ENCODE measurements around the gene MCTP1.
"Not testable (repeated sequence)": the region's sequence is repeated elsewhere in the genome, so short reads cannot be mapped to it uniquely, and the experiment has no call there.

MCTP1 gene

DNA sequence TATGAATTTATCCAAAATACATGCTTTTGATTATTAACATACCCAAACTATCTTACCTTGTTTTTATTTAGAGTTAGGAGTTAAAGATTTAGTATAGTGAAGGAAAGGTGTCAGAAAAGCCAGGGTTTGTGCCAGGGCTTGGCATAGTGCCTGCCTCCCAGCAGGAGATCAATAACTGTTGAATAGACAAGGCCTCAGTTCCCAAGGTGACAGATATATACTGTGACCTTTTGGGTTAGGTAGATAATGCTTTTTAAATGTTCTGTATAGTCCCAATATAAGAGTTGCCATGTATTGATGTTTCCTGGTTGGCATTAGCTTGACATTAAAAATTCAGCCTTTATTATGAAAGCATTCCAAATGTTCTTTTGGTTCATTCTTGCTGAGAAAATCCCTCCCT is 121.8 kb downstream of the MCTP1 start:
- Histone ChIP-seq H3K9ac (ENCODE audit: low read length) (no peak overlapping the region), H3K9me3 (ENCODE audit: control insufficient read depth, low read length) (no peaks in the 10 kb centered on the region), H3K4me3 (ENCODE audit: low read length) (no peak overlapping the region), H3K4me1 (ENCODE audit: control insufficient read depth, insufficient read depth, low read length) (no peaks in the 10 kb centered on the region), H3K36me3 (ENCODE audit: control insufficient read depth, insufficient read depth, low read length) (no peaks in the 10 kb centered on the region), H3K27me3 (ENCODE audit: control insufficient read depth, insufficient read depth, low read length) (no peaks in the 10 kb centered on the region)

DNA sequence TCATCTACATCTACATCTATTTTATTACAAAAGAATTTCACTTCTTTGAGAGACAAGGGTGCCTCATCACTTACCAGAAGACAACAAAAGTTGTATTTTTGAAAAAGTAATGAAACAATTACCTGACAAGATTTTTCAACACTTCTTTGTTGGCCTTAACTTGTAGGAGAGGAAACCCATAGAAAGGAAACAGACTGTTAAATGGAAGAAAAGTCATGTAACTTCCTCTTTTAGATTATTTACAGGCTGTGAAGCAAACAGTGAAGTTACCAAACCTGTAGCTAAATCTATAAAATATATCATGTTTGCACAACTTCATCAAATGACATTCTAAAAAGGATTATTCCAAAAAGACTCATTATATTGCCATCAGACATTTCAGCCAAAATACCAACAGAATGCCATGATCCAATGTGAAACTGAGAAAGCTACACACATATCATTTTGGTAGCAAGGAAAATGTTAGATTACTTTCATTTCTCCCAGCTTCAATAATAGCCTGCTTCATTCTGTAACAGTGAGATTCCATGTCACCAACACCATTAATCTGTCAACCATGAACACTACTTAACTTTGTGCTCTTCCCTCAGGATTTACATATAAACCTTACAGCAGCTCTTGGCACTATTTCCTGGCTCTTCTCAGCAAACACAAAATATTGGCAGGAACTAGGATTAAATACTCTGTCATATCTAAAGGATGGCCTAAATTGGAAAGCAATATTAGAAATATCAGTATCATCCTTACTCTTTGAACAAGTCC is 122.5 kb downstream of the MCTP1 start:
- Histone ChIP-seq H3K4me3 (ENCODE audit: low read length) (no peak overlapping the region), H3K36me3 (ENCODE audit: control insufficient read depth, insufficient read depth, low read length) (no peaks in the 10 kb centered on the region), H3K9me3 (ENCODE audit: control insufficient read depth, low read length) (no peaks in the 10 kb centered on the region), H3K4me1 (ENCODE audit: control insufficient read depth, insufficient read depth, low read length) (no peaks in the 10 kb centered on the region), H3K27me3 (ENCODE audit: control insufficient read depth, insufficient read depth, low read length) (no peaks in the 10 kb centered on the region), H3K9ac (ENCODE audit: low read length) (no peak overlapping the region)

DNA sequence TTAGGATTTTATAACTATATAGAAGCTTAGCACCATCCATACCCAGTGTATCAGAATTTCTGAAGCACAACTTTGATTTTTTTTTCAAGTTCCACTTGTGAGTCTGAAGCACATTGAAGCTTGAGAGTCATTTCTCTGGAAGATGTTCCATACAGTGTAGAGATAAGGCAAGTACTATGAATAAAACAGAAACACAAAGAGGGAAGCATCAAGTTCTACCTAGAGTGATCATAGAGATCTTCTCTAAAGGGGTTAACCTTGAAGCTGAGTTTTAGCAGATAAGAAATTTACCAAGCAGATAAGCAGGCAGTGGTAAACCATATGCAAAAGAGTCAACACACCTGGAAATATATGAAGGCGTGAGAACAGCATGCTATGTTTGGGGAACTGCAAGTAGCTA is 125.3 kb downstream of the MCTP1 start:
- Histone ChIP-seq H3K9me3 (ENCODE audit: control insufficient read depth, low read length) (no peaks in the 10 kb centered on the region), H3K9ac (ENCODE audit: low read length) (no peak overlapping the region), H3K4me3 (ENCODE audit: low read length) (no peak overlapping the region), H3K4me1 (ENCODE audit: control insufficient read depth, insufficient read depth, low read length) (peaks cover 6% of the 10 kb centered on the region), H3K27me3 (ENCODE audit: control insufficient read depth, insufficient read depth, low read length) (no peaks in the 10 kb centered on the region), H3K36me3 (ENCODE audit: control insufficient read depth, insufficient read depth, low read length) (no peaks in the 10 kb centered on the region)

DNA sequence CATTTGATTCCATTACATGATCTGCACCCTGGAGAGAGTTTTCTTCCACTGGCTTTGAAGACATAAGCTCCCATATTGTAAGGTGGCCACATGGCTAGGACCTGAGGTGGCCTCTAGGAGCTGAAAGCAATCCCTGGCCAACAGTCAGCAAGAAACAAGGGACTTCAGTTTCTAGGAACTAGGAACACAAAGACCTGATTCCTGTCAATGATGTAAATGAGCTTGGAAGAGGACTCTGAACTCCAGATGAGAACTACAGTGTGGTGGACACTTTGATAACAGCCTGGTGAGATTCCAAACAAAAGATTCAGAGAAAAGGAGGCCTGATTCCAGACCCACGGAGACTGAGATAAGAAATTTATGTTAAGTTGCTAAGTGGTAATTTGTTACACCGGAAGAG is 129.0 kb downstream of the MCTP1 start:
- Histone ChIP-seq H3K27me3 (ENCODE audit: control insufficient read depth, insufficient read depth, low read length) (no peaks in the 10 kb centered on the region), H3K4me1 (ENCODE audit: control insufficient read depth, insufficient read depth, low read length) (peaks cover 17% of the 10 kb centered on the region), H3K36me3 (ENCODE audit: control insufficient read depth, insufficient read depth, low read length) (no peaks in the 10 kb centered on the region)

GRCh38 chr5:95153511-95153910 is 131.4 kb downstream of the MCTP1 start:
- H3K4me3 ChIP-seq (ENCODE audit: low read length), result no peak overlapping the region
- H3K9me3 ChIP-seq (ENCODE audit: control insufficient read depth, low read length), result no peaks in the 10 kb centered on the region
- no peaks in the 10 kb centered on the region for H3K36me3 ChIP-seq (ENCODE audit: control insufficient read depth, insufficient read depth, low read length)
- no peak overlapping the region for H3K9ac ChIP-seq (ENCODE audit: low read length)
- no peaks in the 10 kb centered on the region for H3K27me3 ChIP-seq (ENCODE audit: control insufficient read depth, insufficient read depth, low read length)
- peaks cover 30% of the 10 kb centered on the region for H3K4me1 ChIP-seq (ENCODE audit: control insufficient read depth, insufficient read depth, low read length)

More for the DNA sequence above, 129.0 kb downstream of the MCTP1 start:
- Histone ChIP-seq H3K9me3 (ENCODE audit: control insufficient read depth, low read length) (no peaks in the 10 kb centered on the region), H3K4me3 (ENCODE audit: low read length) (no peak overlapping the region), H3K9ac (ENCODE audit: low read length) (no peak overlapping the region)

- Histone ChIP-seq H3K36me3 (ENCODE audit: control insufficient read depth, insufficient read depth, low read length) (no peaks in the 10 kb centered on the region), H3K4me3 (ENCODE audit: low read length) (no peak overlapping the region), H3K9me3 (ENCODE audit: control insufficient read depth, low read length) (no peaks in the 10 kb centered on the region), H3K9ac (ENCODE audit: low read length) (no peak overlapping the region), H3K27me3 (ENCODE audit: control insufficient read depth, insufficient read depth, low read length) (no peaks in the 10 kb centered on the region), H3K4me1 (ENCODE audit: control insufficient read depth, insufficient read depth, low read length) (peaks cover 30% of the 10 kb centered on the region)
These were observed 132.4 kb downstream of the MCTP1 start for GRCh38 chr5:95152535-95152934.

GRCh38 chr5:95152131-95152530 is 132.8 kb downstream of the MCTP1 start:
- Histone ChIP-seq H3K4me3 (ENCODE audit: low read length) (no peak overlapping the region), H3K4me1 (ENCODE audit: control insufficient read depth, insufficient read depth, low read length) (peaks cover 30% of the 10 kb centered on the region), H3K36me3 (ENCODE audit: control insufficient read depth, insufficient read depth, low read length) (no peaks in the 10 kb centered on the region), H3K27me3 (ENCODE audit: control insufficient read depth, insufficient read depth, low read length) (no peaks in the 10 kb centered on the region), H3K9me3 (ENCODE audit: control insufficient read depth, low read length) (no peaks in the 10 kb centered on the region), H3K9ac (ENCODE audit: low read length) (no peak overlapping the region)

- Histone ChIP-seq H3K9ac (ENCODE audit: low read length) (no peak overlapping the region), H3K36me3 (ENCODE audit: control insufficient read depth, insufficient read depth, low read length) (no peaks in the 10 kb centered on the region), H3K4me3 (ENCODE audit: low read length) (no peak overlapping the region), H3K9me3 (ENCODE audit: control insufficient read depth, low read length) (no peaks in the 10 kb centered on the region), H3K4me1 (ENCODE audit: control insufficient read depth, insufficient read depth, low read length) (peaks cover 30% of the 10 kb centered on the region), H3K27me3 (ENCODE audit: control insufficient read depth, insufficient read depth, low read length) (no peaks in the 10 kb centered on the region)
These were observed 133.2 kb downstream of the MCTP1 start for GRCh38 chr5:95151694-95152093.

GRCh38 chr5:95149387-95149786 is 135.5 kb downstream of the MCTP1 start:
- Histone ChIP-seq H3K27me3 (ENCODE audit: control insufficient read depth, insufficient read depth, low read length) (no peaks in the 10 kb centered on the region), H3K4me3 (ENCODE audit: low read length) (no peak overlapping the region), H3K36me3 (ENCODE audit: control insufficient read depth, insufficient read depth, low read length) (no peaks in the 10 kb centered on the region), H3K9ac (ENCODE audit: low read length) (no peak overlapping the region), H3K4me1 (ENCODE audit: control insufficient read depth, insufficient read depth, low read length) (peaks cover 24% of the 10 kb centered on the region), H3K9me3 (ENCODE audit: control insufficient read depth, low read length) (no peaks in the 10 kb centered on the region)

DNA sequence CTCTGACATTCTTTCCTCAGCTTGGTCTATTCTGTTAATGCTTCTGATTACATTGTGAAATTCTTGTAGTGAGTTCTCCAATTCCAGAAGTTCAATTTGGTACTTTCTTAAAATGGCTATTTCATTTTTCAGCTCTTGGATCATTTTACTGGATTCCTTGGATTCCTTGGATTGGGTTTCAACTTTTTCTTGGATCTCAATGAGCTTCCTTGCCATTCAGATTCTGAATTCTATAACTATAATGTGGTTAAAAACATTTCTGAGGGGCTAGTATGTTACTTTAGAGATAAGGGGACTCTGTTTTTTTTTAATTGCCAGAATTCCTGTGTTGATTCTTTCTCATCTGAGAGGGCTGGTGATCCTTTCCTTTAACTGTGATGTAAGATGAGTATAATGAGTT is 136.4 kb downstream of the MCTP1 start:
- no peaks in the 10 kb centered on the region for H3K36me3 ChIP-seq (ENCODE audit: control insufficient read depth, insufficient read depth, low read length)

GRCh38 chr5:95143858-95144257 is 141.0 kb downstream of the MCTP1 start:
- H3K9ac ChIP-seq (ENCODE audit: low read length); H3K27me3 ChIP-seq (ENCODE audit: control insufficient read depth, insufficient read depth, low read length); H3K4me1 ChIP-seq (ENCODE audit: control insufficient read depth, insufficient read depth, low read length): not testable (repeated sequence)

More for the DNA sequence above, 136.4 kb downstream of the MCTP1 start:
- H3K27me3 ChIP-seq (ENCODE audit: control insufficient read depth, insufficient read depth, low read length), result no peaks in the 10 kb centered on the region
- peaks cover 22% of the 10 kb centered on the region for H3K4me1 ChIP-seq (ENCODE audit: control insufficient read depth, insufficient read depth, low read length)
- no peak overlapping the region for H3K9ac ChIP-seq (ENCODE audit: low read length)
- H3K9me3 ChIP-seq (ENCODE audit: control insufficient read depth, low read length), result no peaks in the 10 kb centered on the region
- no peak overlapping the region for H3K4me3 ChIP-seq (ENCODE audit: low read length)

GRCh38 chr5:95142145-95142544 is 142.7 kb downstream of the MCTP1 start:
- H3K9ac ChIP-seq (ENCODE audit: low read length), result no peak overlapping the region
- no peaks in the 10 kb centered on the region for H3K9me3 ChIP-seq (ENCODE audit: control insufficient read depth, low read length)
- H3K27me3 ChIP-seq (ENCODE audit: control insufficient read depth, insufficient read depth, low read length), result no peaks in the 10 kb centered on the region
- H3K4me1 ChIP-seq (ENCODE audit: control insufficient read depth, insufficient read depth, low read length), result no peaks in the 10 kb centered on the region
- no peaks in the 10 kb centered on the region for H3K36me3 ChIP-seq (ENCODE audit: control insufficient read depth, insufficient read depth, low read length)
- no peak overlapping the region for H3K4me3 ChIP-seq (ENCODE audit: low read length)

More at GRCh38 chr5:95143858-95144257, 141.0 kb downstream of the MCTP1 start:
- H3K9me3 ChIP-seq (ENCODE audit: control insufficient read depth, low read length); H3K36me3 ChIP-seq (ENCODE audit: control insufficient read depth, insufficient read depth, low read length); H3K4me3 ChIP-seq (ENCODE audit: low read length): not testable (repeated sequence)

GRCh38 chr5:95141141-95141540 is 143.8 kb downstream of the MCTP1 start:
- Histone ChIP-seq H3K4me1 (ENCODE audit: control insufficient read depth, insufficient read depth, low read length) (no peaks in the 10 kb centered on the region), H3K9ac (ENCODE audit: low read length) (no peak overlapping the region), H3K4me3 (ENCODE audit: low read length) (no peak overlapping the region), H3K27me3 (ENCODE audit: control insufficient read depth, insufficient read depth, low read length) (no peaks in the 10 kb centered on the region), H3K36me3 (ENCODE audit: control insufficient read depth, insufficient read depth, low read length) (no peaks in the 10 kb centered on the region), H3K9me3 (ENCODE audit: control insufficient read depth, low read length) (no peaks in the 10 kb centered on the region)

Measured in mucosa of stomach (tissue), 1 donor.